Spleen (tissue), 7 donors: ENCODE measurements around the gene CDH16.

Experiments used
- CTCF ChIP-seq, 11 experiments: fragments of 200-600 bp in 7 of 11; fragments of 450-650 bp in 4 of 11; sonication (generic) in 4 of 11; IDR thresholded peaks in 8 of 11; conservative IDR thresholded peaks in 3 of 11; 1 replicate in 7 of 11; 2 replicates in 4 of 11; pipeline versions ENCODE4 v1.4.0 to v1.8.0; 2016 to 2021; ENCODE audit warnings: antibody characterized with exemption in 11 of 11, inconsistent platforms in 4 of 11, mild to moderate bottlenecking in 1 of 11
- POLR2A ChIP-seq, 3 donors: fragments of 450-650 bp; IDR thresholded peaks; one replicate each; pipeline ENCODE4 v1.5.1; 2017; ENCODE audit warnings: antibody characterized with exemption in 3 of 3, mild to moderate bottlenecking in 1 of 3
- POLR2AphosphoS5 ChIP-seq, 3 donors: sonication (generic); formaldehyde crosslinking; IDR thresholded peaks; one replicate each; pipeline ENCODE4 v1.5.1; 2017; ENCODE audit warnings: antibody characterized with exemption in 3 of 3
- donor health status: DM: no; HTN: no; CAD: no; lungs with moderate emphysema.
- donor health status: DM: no; HTN: no; CAD: no.
- donor health status: DM: no; HTN: no; CAD: no.

- TF ChIP-seq CTCF (IDR thresholded peaks at IDR 0.05 in 8 of 11, conservative IDR thresholded peaks at IDR 0.05 in 3 of 11) (no peak), POLR2AphosphoS5 (IDR thresholded peaks at IDR 0.05) (no peak), POLR2A (IDR thresholded peaks at IDR 0.05) (no peak)
These were observed 41.6 kb upstream of the CDH16 start for GRCh38 chr16:66960270-66960669.
